ENCODE measurements around the gene MET.
A peak's percentile ranks its signal among the peaks of the same experiment; 100 is the strongest.

The MET gene

GRCh38 chr7:116785843-116786242, 113.8 kb downstream of the MET start:
- no peak for DNase-seq (ENCODE audit: low spot score)

GRCh38 chr7:116786791-116787443, 114.9 kb downstream of the MET start:
- peak; percentile 34 for DNase-seq (ENCODE audit: low spot score)

- DNase-seq (ENCODE audit: low spot score) = no peak
Observed at GRCh38 chr7:116787881-116788280, 115.9 kb downstream of the MET start.

- DNase-seq (ENCODE audit: low spot score) = no peak
Observed at GRCh38 chr7:116788572-116789197, 116.7 kb downstream of the MET start.

GRCh38 chr7:116790025-116790424, 118.0 kb downstream of the MET start:
- no peak for DNase-seq (ENCODE audit: low spot score)

- DNase-seq (ENCODE audit: low spot score) = no peak
Observed at GRCh38 chr7:116792813-116793212, 120.8 kb downstream of the MET start.

GRCh38 chr7:116793795-116794340, 121.9 kb downstream of the MET start:
- DNase-seq (ENCODE audit: low spot score) = no peak

GRCh38 chr7:116796471-116796870, 124.5 kb downstream of the MET start:
- no peak for DNase-seq (ENCODE audit: low spot score)

GRCh38 chr7:116797612-116798011, 125.6 kb downstream of the MET start:
- no peak for DNase-seq (ENCODE audit: low spot score)

GRCh38 chr7:116798232-116798631, 126.2 kb downstream of the MET start:
- DNase-seq (ENCODE audit: low spot score) = no peak

- no peak for DNase-seq (ENCODE audit: low spot score)
Observed at GRCh38 chr7:116799916-116800315, 127.9 kb downstream of the MET start.

- DNase-seq (ENCODE audit: low spot score) = no peak
Observed at GRCh38 chr7:116800594-116800993, 128.6 kb downstream of the MET start.

GRCh38 chr7:116801092-116801710, 129.2 kb downstream of the MET start:
- DNase-seq (ENCODE audit: low spot score) = peak; percentile 57

GRCh38 chr7:116802144-116802745, 130.2 kb downstream of the MET start:
- peak; percentile 27 for DNase-seq (ENCODE audit: low spot score)

- DNase-seq (ENCODE audit: low spot score) = no peak
Observed at GRCh38 chr7:116802746-116803152, 130.8 kb downstream of the MET start.

GRCh38 chr7:116804471-116804870, 132.5 kb downstream of the MET start:
- DNase-seq (ENCODE audit: low spot score) = no peak

- DNase-seq (ENCODE audit: low spot score) = no peak
Observed at GRCh38 chr7:116805100-116805544, 133.1 kb downstream of the MET start.

GRCh38 chr7:116806046-116806944, 134.3 kb downstream of the MET start:
- no peak for DNase-seq (ENCODE audit: low spot score)

- no peak for DNase-seq (ENCODE audit: low spot score)
Observed at GRCh38 chr7:116807011-116807560, 135.1 kb downstream of the MET start.

GRCh38 chr7:116809636-116810266, 137.8 kb downstream of the MET start:
- DNase-seq (ENCODE audit: low spot score) = peak; percentile 31
